Panc1 (cell line): ENCODE measurements around the gene PRAMEF18.
A peak's percentile ranks its signal among the peaks of the same experiment; 100 is the strongest.

Experiments
- POLR2AphosphoS5 ChIP-seq: IDR thresholded peaks from 2 replicates; pipeline ENCODE4 v1.6.1; 2012; ENCODE audit warnings: mild to moderate bottlenecking, low read depth, low read length, moderate library complexity
- TF ChIP-seq, protein P1 (sequence below): fragments of 450-650 bp; IDR thresholded peaks from 2 replicates; pipeline ENCODE4 v1.5.1; 2017; ENCODE audit warnings: mild to moderate bottlenecking
- TF ChIP-seq, protein P2 (sequence below), 2 experiments: IDR thresholded peaks; 2 replicates each; pipeline ENCODE4 v1.6.1; 2011 to 2012; ENCODE audit warnings: low read depth in 2 of 2, control low read depth in 1 of 2, low read length in 1 of 2, mild to moderate bottlenecking in 1 of 2, moderate library complexity in 1 of 2; ENCODE audit not compliant: insufficient read depth in 1 of 2

DNA sequence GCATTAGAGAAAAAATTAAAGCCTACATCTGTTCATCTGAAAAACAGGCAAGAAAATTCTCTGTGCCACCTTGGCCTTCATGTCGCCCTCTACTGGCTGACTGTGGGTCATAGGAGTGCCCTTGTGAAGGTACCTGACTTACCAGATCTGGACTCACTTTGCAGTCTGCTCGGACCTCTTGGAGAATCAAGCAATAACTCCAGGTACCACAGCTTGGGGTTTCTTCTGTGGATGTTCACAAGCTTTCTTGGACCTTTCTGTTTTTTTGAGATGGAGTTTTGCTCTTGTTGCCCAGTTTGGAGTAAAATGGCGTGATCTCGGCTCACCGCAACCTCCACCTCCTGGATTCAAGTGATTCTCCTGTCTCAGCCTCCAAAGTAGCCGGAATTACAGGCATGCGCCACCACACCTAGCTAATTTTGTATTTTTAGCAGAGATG is 2.4 kb upstream of the PRAMEF18 start:
- TF ChIP-seq, protein P1, sequence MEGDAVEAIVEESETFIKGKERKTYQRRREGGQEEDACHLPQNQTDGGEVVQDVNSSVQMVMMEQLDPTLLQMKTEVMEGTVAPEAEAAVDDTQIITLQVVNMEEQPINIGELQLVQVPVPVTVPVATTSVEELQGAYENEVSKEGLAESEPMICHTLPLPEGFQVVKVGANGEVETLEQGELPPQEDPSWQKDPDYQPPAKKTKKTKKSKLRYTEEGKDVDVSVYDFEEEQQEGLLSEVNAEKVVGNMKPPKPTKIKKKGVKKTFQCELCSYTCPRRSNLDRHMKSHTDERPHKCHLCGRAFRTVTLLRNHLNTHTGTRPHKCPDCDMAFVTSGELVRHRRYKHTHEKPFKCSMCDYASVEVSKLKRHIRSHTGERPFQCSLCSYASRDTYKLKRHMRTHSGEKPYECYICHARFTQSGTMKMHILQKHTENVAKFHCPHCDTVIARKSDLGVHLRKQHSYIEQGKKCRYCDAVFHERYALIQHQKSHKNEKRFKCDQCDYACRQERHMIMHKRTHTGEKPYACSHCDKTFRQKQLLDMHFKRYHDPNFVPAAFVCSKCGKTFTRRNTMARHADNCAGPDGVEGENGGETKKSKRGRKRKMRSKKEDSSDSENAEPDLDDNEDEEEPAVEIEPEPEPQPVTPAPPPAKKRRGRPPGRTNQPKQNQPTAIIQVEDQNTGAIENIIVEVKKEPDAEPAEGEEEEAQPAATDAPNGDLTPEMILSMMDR = peak; percentile 70
- no peak for TF ChIP-seq POLR2AphosphoS5
- TF ChIP-seq, protein P2, sequence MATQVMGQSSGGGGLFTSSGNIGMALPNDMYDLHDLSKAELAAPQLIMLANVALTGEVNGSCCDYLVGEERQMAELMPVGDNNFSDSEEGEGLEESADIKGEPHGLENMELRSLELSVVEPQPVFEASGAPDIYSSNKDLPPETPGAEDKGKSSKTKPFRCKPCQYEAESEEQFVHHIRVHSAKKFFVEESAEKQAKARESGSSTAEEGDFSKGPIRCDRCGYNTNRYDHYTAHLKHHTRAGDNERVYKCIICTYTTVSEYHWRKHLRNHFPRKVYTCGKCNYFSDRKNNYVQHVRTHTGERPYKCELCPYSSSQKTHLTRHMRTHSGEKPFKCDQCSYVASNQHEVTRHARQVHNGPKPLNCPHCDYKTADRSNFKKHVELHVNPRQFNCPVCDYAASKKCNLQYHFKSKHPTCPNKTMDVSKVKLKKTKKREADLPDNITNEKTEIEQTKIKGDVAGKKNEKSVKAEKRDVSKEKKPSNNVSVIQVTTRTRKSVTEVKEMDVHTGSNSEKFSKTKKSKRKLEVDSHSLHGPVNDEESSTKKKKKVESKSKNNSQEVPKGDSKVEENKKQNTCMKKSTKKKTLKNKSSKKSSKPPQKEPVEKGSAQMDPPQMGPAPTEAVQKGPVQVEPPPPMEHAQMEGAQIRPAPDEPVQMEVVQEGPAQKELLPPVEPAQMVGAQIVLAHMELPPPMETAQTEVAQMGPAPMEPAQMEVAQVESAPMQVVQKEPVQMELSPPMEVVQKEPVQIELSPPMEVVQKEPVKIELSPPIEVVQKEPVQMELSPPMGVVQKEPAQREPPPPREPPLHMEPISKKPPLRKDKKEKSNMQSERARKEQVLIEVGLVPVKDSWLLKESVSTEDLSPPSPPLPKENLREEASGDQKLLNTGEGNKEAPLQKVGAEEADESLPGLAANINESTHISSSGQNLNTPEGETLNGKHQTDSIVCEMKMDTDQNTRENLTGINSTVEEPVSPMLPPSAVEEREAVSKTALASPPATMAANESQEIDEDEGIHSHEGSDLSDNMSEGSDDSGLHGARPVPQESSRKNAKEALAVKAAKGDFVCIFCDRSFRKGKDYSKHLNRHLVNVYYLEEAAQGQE (IDR thresholded peaks at IDR 0.05; ENCODE audit: insufficient read depth in 1 of 2, low read depth in 2 of 2, low read length in 1 of 2) = no peak
